GM18499 (cell line): ENCODE measurements around the gene CIRBP.

ENCODE experiments used
- ATAC-seq: cut with Tn5 transposase; IDR thresholded peaks from one replicate; pipeline ENCODE4 v1.9.1; 2021; ENCODE audit warnings: moderate number of reproducible peaks; ENCODE audit not compliant: insufficient read depth, unreplicated experiment

CIRBP gene

GRCh38 chr19:1254081-1254527 lies 15.0 kb upstream of the CIRBP start:
- ATAC-seq, result no peak

- ATAC-seq, result no peak
These were observed 14.5 kb upstream of the CIRBP start for GRCh38 chr19:1254530-1255185.

- ATAC-seq, result no peak
These were observed 13.7 kb upstream of the CIRBP start for GRCh38 chr19:1255186-1256161.

DNA sequence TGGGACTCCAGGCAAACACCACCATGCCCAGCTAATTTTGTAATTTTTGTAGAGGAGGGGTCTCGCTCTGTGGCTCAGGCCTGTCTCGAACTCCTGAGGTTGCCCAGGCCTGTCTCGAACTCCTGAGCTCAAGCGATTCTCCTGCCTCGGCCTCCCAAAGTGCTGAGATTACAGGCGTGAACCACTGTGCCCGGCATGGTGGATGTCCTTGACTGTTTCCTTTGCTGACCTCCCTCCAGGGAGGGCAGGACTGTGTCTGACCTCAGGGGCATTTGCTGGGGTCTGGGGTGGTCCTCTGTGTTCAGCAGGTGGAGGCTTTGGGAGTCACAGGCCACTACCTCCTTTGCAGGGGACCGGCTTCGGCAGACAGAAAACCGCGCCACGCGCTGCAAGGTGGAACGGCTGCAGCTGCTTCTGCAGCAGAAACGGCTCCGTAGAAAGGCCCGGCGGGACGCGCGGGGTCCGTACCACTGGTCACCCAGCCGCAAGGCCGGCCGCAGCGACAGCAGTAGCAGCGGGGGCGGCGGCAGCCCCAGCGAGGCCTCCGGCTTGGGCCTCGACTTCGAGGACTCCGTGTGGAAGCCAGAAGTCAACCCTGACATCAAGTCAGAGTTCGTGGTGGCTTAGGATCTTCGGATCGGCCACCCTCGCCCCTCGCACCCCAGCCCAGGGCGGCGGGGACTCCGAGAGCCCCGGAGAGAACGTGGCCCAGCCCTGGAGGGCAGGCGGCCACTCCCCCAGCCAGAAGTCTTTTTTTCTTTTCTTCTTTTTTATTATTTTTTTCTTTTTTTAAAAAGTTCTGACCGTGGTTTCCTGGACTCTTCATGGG lies 12.3 kb upstream of the CIRBP start:
- no peak for ATAC-seq

- ATAC-seq, result no peak
These were observed 11.5 kb upstream of the CIRBP start for GRCh38 chr19:1257475-1258162.

GRCh38 chr19:1258163-1258492 lies 11.0 kb upstream of the CIRBP start:
- no peak for ATAC-seq

DNA sequence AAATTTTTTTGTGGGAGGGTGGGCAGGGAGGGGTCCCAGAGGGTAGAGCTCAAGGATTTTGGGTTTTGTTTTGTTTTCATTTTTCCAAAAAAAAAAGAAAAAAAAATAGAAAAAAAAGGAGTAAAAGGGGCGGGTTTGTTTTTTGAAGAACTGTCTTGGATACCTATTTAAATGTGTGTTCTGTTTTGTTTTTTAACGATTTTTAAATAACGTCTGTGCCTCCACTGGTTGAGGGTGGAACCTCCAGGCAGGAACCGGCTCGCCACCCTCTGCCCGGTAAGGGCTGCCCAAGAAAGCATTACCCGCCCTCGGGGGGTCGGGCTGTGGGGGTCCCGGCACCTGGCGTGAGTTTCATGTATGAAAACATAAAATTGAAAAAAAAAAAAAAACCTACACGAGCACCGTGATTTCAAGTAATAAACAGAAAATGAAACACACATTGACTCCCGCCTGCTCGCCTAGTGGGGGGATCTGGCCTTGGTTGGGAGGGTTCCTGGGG lies 10.4 kb upstream of the CIRBP start:
- no peak for ATAC-seq

DNA sequence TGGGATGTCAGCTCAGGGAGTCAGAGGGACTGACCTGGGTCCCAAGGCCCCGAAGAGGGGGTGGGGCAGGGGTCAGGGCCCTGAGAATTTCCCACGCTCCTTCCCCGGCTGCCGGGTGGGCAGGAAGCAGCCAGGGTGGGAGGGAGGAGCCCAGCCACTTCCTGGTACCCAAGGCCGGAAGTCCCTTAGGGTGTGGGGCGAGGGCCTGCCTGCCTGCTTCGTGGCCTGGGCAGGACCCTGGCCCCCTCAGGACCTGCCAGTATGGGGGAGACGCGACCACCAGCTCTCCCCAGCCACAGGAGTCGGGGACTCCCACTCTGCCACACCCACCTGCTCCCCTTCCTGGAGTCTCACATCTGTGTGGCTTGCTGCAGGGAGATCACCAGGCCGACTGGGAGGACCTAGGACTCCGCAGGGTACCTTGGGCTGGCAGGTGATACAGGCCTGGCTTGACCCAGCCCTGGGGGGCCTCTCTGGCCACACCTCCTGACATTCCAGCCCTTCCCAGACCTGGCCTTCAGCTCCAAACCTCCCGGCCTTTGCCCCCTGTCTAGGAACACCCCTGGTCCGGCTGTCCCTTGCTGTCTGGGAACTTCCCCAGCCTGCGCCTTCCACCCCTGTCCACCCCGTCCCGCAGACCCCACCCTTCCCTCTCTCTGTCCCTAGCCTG lies 9.8 kb upstream of the CIRBP start:
- no peak for ATAC-seq

DNA sequence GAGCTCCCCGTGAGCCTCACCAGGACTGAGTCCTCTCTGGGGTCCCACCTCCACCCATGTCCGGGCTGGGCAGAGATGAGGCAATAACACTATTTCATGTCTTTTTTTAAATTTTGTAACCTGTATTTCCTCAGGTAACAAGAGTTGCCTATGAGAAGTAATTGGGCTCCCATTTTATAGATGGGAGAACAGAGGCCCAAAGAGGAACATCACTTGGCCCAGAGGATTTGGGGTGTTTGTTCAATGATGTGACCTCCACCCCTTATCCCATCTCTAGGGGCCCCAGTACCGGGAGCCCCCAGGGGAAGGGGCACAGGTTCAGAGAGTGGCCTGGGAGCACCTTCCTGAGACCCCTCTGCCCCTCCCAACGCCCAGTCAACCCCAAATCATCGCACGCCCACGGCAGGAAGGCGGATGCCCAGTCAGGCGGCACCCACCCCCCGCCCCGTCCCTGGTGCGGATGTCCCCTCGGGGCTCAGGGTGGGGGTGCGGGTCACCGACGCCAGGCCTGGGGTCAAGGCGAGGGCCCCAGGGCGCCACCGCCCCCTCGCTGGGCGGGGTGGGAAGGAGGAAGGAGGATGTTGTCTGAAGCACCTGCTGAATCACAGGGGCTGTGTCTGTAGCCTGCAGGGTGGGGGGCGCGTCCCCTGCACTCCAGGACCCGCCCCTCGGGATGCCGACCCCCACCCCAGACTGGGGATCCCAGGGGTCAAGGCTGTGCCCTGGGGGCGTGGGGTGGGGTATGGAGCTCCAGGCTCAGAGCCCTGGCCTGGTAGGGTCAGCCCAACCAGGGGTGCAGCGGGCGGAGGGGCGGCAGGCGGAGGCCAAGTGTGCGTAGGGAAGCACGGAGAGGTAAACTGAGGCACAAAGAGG lies 9.0 kb upstream of the CIRBP start:
- ATAC-seq, result no peak

GRCh38 chr19:1260749-1261537 lies 8.2 kb upstream of the CIRBP start:
- ATAC-seq, result no peak

DNA sequence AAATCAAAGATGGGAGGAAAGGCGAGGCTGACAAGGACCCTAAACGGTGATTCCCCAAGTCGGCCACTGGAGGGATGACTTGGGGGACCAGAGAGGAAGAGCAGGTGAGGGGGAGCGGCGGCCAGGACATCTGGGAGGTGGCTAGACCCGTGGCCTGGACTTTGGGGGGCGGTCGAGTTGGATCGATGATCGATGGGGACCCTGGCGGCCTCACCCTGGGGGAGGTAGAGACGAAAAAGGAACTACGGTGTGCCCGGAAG lies 7.7 kb upstream of the CIRBP start:
- ATAC-seq, result no peak

- no peak for ATAC-seq
These were observed 7.1 kb upstream of the CIRBP start for GRCh38 chr19:1261798-1262622.

DNA sequence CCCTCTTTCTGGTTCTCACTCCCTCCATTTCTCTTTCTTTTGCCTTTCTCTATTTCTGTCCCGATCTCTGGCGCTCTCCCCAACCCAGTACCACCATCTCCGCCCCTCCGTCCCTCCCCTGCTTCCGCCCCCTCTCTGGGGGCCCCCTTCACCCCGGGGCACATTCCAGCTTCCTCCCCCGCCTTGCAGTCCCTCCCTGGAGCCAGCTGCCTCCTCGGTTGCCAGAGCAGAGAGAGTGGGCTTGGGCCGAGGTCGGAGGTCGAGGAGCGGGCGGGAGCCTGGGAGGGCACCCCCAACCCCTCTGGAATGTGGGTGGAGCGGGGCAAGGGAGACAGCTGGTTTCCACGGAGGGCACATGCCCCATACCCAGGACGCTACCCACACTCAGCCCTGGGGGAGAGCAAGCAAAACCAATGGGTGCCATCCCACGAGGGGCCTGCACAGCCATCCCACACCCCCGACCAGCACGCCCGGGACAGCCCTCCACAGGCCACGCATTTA lies 6.5 kb upstream of the CIRBP start:
- ATAC-seq, result no peak

DNA sequence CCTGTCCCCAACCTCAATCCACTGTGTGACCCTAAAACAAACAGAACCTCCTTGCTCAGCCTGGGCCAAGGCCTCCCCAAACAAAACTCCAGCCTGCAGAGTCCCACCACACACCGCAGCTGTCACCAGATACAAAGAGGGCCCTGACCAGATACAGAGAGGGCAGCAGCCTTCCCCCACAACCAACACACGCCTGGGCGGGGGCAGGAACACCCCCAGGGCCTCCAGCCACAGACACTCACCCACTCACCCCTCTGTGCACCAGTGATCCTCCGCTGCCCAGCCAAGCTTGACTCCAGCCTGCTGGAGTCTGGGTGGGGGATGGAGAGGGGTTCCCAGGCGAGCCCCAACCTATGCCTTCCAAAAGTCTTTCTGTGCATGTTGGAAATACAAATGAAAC lies 5.9 kb upstream of the CIRBP start:
- ATAC-seq, result no peak

DNA sequence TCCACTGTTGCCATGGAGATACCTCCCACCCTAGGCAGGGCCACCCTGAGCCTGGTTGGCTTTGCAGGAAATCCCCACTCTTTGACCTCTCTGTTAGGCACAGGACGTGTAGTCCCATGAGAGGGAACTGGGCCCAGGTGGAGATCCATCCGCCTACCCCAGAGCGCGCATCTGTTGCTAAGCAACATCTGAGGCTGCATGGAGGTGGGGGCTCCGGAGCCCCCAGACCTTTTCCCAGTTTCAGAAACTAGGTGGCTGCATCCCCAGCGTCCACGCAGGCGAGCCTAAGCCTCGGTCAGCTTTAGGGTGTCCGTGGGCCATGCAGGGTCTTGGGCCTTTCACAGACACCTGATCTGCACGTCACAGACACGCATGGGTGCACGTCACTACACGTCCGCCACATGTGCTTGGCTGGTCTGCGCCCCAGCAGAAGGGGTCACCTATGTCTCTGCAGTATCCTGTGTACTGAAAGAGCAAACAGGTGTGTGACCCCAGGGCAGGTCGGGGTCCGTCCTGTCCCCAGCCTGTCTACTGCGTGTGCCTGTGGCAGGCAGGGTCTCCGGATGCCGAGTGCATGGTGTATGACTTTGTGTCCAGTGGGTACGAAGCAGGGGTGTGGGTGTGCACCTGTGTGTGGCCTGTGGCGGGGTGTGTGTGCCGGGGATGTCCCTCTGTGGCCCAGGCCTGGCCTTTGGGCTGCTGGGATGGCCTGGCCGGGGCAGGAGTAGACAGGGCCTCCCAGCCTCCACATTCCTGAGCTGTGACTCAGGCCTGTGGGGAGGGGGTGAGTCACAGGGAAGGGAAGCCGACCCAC lies 4.1 kb upstream of the CIRBP start:
- no peak for ATAC-seq

DNA sequence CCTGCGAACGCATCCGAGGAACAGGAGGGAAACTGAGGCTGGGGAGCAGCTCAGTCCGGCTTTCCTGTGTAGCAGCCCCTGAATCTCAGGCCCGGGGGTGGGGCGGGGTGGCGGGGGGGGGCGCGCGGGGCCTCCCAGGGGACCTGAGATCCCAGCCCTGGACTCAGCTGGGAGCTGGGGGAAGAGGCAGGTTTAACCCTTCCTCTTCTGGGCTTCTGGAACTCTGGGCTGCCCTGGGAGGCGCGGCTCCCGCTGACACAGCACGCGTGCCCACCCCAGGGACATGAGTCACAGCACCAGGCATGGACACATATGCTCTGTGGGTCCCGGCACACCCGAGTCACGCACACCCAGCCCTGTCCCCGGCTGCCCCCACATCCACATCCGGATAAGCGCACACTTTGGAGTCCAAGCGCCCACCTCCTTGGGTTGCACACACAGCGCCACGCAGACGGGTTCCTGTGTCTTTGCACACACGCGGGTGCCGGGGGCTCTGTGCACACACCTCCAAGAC lies 3.5 kb upstream of the CIRBP start:
- no peak for ATAC-seq
